H1 (cell line): ENCODE measurements around the gene RBM46. TPM values are rescaled to one million over a fixed set of nuclear protein-coding genes. Genes with fewer than 3 reads are reported as not detected.

ENCODE experiments used
- CTCF ChIA-PET: fragments of 300-600 bp; sonication (Branson Sonifier 250); formaldehyde crosslinking; loops from one replicate; lab custom pipeline; 2021; ENCODE audit not compliant: partially characterized antibody; lab: Charles Lee
- POLR2A ChIA-PET: fragments of 300-600 bp; sonication (Branson Sonifier 250); formaldehyde crosslinking; loops from one replicate; lab custom pipeline; 2021; ENCODE audit warnings: inconsistent platforms; ENCODE audit not compliant: partially characterized antibody; lab: Charles Lee
- DNase-seq, 2 experiments: peaks; one replicate each; pipeline versions ENCODE4 v3.0.0 to v3.0.0-alpha.2; 2010 to 2022; ENCODE audit warnings: low spot score in 2 of 2, low read depth in 1 of 2, mixed read lengths in 1 of 2
- FAIRE-seq: peaks from 2 replicates; lab custom pipeline; 2011; peaks lifted over from hg19 to GRCh38; lab: Jason Lieb, UNC
- H2AFZ ChIP-seq: 2 replicates; pipeline ENCODE4 v1.8.1; 2012; ENCODE audit warnings: low read length, inconsistent platforms
- H2AK5ac ChIP-seq: 2 replicates; pipeline ENCODE4 v1.6.1; 2013; ENCODE audit warnings: low read depth, low read length
- H2BK120ac ChIP-seq: replicated peaks from 2 replicates; pipeline ENCODE3; 2013; ENCODE audit warnings: low read depth, low read length, inconsistent platforms
- H2BK12ac ChIP-seq: 2 replicates; pipeline ENCODE4 v1.6.1; 2013; ENCODE audit warnings: low read depth, low read length
- H2BK15ac ChIP-seq: 2 replicates; pipeline ENCODE4 v1.6.1; 2013; ENCODE audit warnings: low read length
- H2BK20ac ChIP-seq: 2 replicates; pipeline ENCODE4 v1.6.1; 2013; ENCODE audit warnings: low read length
- H2BK5ac ChIP-seq: 2 replicates; pipeline ENCODE4 v1.6.1; 2013; ENCODE audit warnings: low read depth, low read length
- H3K14ac ChIP-seq: 2 replicates; pipeline ENCODE4 v1.6.1; 2013; ENCODE audit warnings: inconsistent platforms; ENCODE audit not compliant: insufficient read length
- H3K18ac ChIP-seq: 2 replicates; pipeline ENCODE4 v1.6.1; 2013; ENCODE audit warnings: low read length; ENCODE audit errors: extremely low read depth
- H3K23ac ChIP-seq: 2 replicates; pipeline ENCODE4 v1.6.1; 2013; ENCODE audit warnings: inconsistent platforms; ENCODE audit not compliant: insufficient read length
- H3K23me2 ChIP-seq: 2 replicates; pipeline ENCODE4 v1.6.1; 2013; ENCODE audit warnings: low read depth, low read length
- H3K27ac ChIP-seq: 2 replicates; pipeline ENCODE4 v1.6.1; 2011; ENCODE audit warnings: low read depth, low read length, inconsistent platforms
- H3K27me3 ChIP-seq, 4 experiments: replicated peaks in 1 of 4; 1 replicate in 1 of 4; 2 replicates in 3 of 4; pipeline versions ENCODE4 v1.6.1 to v1.8.1; 2011 to 2013; ENCODE audit warnings: low read length in 3 of 4, mild to moderate bottlenecking in 3 of 4, inconsistent platforms in 2 of 4, mixed read lengths in 2 of 4, moderate library complexity in 1 of 4; ENCODE audit not compliant: control insufficient read depth in 3 of 4, insufficient read depth in 3 of 4; ENCODE audit errors: extremely low read depth in 1 of 4
- H3K36me3 ChIP-seq, 4 experiments: 2 replicates each; pipeline versions ENCODE4 v1.6.1 to v1.8.1; 2011 to 2013; ENCODE audit warnings: mild to moderate bottlenecking in 4 of 4, low read length in 3 of 4, moderate library complexity in 2 of 4, control low read depth in 1 of 4, inconsistent platforms in 1 of 4; ENCODE audit not compliant: insufficient read depth in 4 of 4, control insufficient read depth in 2 of 4
- H3K4ac ChIP-seq: replicated peaks from 2 replicates; pipeline ENCODE3; 2013; ENCODE audit warnings: low read length, low read depth, mixed read lengths, inconsistent platforms; ENCODE audit not compliant: insufficient read length
- H3K4me1 ChIP-seq, 4 experiments: replicated peaks in 1 of 4; 1 replicate in 1 of 4; 2 replicates in 3 of 4; pipeline versions ENCODE4 v1.6.1 to v1.8.1; 2011 to 2013; ENCODE audit warnings: low read length in 3 of 4, inconsistent platforms in 2 of 4, mixed read lengths in 1 of 4; ENCODE audit not compliant: insufficient read depth in 4 of 4, control insufficient read depth in 3 of 4
- H3K4me2 ChIP-seq, 2 experiments: 2 replicates each; pipeline versions ENCODE4 v1.6.1 to v1.8.1; 2011 to 2013; ENCODE audit warnings: low read depth in 2 of 2, low read length in 2 of 2, control low read depth in 1 of 2, inconsistent platforms in 1 of 2, mild to moderate bottlenecking in 1 of 2; ENCODE audit not compliant: insufficient read depth in 1 of 2
- H3K4me3 ChIP-seq, 4 experiments: fragments of 200-600, 300-600 bp in 1 of 4; sonication (generic), shearing (Covaris generic), sonication (Bioruptor Twin) in 1 of 4; 2 replicates each; pipeline versions ENCODE4 v1.5.1 to v1.8.1; 2011 to 2016; ENCODE audit warnings: low read length in 4 of 4, low read depth in 3 of 4, control low read depth in 2 of 4, inconsistent platforms in 2 of 4, mild to moderate bottlenecking in 2 of 4, mixed read lengths in 1 of 4, moderate library complexity in 1 of 4; ENCODE audit not compliant: insufficient read depth in 2 of 4; ENCODE audit errors: extremely low read depth in 1 of 4
- H3K56ac ChIP-seq: replicated peaks from 2 replicates; pipeline ENCODE3; 2013; ENCODE audit warnings: low read depth, mild to moderate bottlenecking, mixed read lengths, low read length, inconsistent platforms; ENCODE audit not compliant: insufficient read length
- H3K79me1 ChIP-seq: 2 replicates; pipeline ENCODE4 v1.6.1; 2013; ENCODE audit warnings: low read depth, low read length, control low read depth
- H3K79me2 ChIP-seq, 2 experiments: 2 replicates each; pipeline versions ENCODE4 v1.6.1 to v1.8.1; 2012 to 2013; ENCODE audit warnings: low read length in 2 of 2, mild to moderate bottlenecking in 2 of 2, inconsistent platforms in 1 of 2; ENCODE audit not compliant: insufficient read depth in 2 of 2, control insufficient read depth in 1 of 2
- H3K9ac ChIP-seq, 4 experiments: replicated peaks in 1 of 4; 1 replicate in 1 of 4; 2 replicates in 3 of 4; pipeline versions ENCODE4 v1.6.1 to v1.8.1; 2011 to 2013; ENCODE audit warnings: low read depth in 3 of 4, low read length in 3 of 4, control low read depth in 2 of 4, mild to moderate bottlenecking in 2 of 4, moderate library complexity in 2 of 4, inconsistent platforms in 1 of 4; ENCODE audit errors: extremely low read depth in 1 of 4
- H3K9me3 ChIP-seq, 2 experiments: 2 replicates each; pipeline versions ENCODE4 v1.6.1 to v1.8.1; 2012 to 2013; ENCODE audit warnings: mild to moderate bottlenecking in 2 of 2, moderate library complexity in 2 of 2, control low read depth in 1 of 2, inconsistent platforms in 1 of 2, low read depth in 1 of 2, low read length in 1 of 2, mixed read lengths in 1 of 2; ENCODE audit not compliant: insufficient read depth in 2 of 2
- H4K20me1 ChIP-seq, 2 experiments: replicated peaks in 1 of 2; 2 replicates each; pipeline versions ENCODE3 to v1.8.1; 2011 to 2013; ENCODE audit warnings: inconsistent platforms in 2 of 2, low read length in 2 of 2, mild to moderate bottlenecking in 1 of 2; ENCODE audit not compliant: insufficient read depth in 2 of 2, control insufficient read depth in 1 of 2
- H4K5ac ChIP-seq: 2 replicates; pipeline ENCODE4 v1.6.1; 2013; ENCODE audit warnings: low read length, low read depth, mixed read lengths, inconsistent platforms; ENCODE audit not compliant: insufficient read length
- H4K8ac ChIP-seq: 2 replicates; pipeline ENCODE4 v1.8.0; 2013; ENCODE audit warnings: mild to moderate bottlenecking, moderate library complexity, low read length, inconsistent platforms; ENCODE audit not compliant: insufficient read depth; ENCODE audit errors: extremely low read depth
- H4K91ac ChIP-seq: replicated peaks from 2 replicates; pipeline ENCODE3; 2013; ENCODE audit warnings: low read length, mixed read lengths, inconsistent platforms; ENCODE audit not compliant: insufficient read length
- GTF2F1 ChIP-seq: IDR thresholded peaks from 2 replicates; pipeline ENCODE4 v1.6.1; 2012; ENCODE audit warnings: low read depth, low read length, improper control_type of control experiment, borderline replicate concordance
- HDAC2 ChIP-seq, 2 experiments: fragments of 300-600 bp in 1 of 2; sonication (generic) in 1 of 2; IDR thresholded peaks; 2 replicates each; pipeline ENCODE4 v1.6.1; 2011 to 2012; ENCODE audit warnings: low read depth in 2 of 2, low read length in 2 of 2, mild to moderate bottlenecking in 2 of 2, moderate library complexity in 2 of 2, borderline replicate concordance in 1 of 2, inconsistent platforms in 1 of 2
- JUN ChIP-seq: IDR thresholded peaks from 2 replicates; pipeline ENCODE4 v1.6.1; 2011; ENCODE audit warnings: low read depth, mild to moderate bottlenecking, improper control_type of control experiment, low read length
- RNF2 ChIP-seq: fragments of 200-900, 300-1000 bp; sonication (generic); IDR thresholded peaks from 2 replicates; pipeline ENCODE4 v1.7.1; 2016; ENCODE audit warnings: borderline replicate concordance, low read depth, mild to moderate bottlenecking, antibody characterized with exemption, low read length; ENCODE audit not compliant: poor library complexity, severe bottlenecking; ENCODE audit errors: missing control alignments
- SRF ChIP-seq: IDR thresholded peaks from 2 replicates; pipeline ENCODE4 v1.6.1; 2011; ENCODE audit warnings: mild to moderate bottlenecking, low read depth, low read length, moderate library complexity
- TBP ChIP-seq: IDR thresholded peaks from 2 replicates; pipeline ENCODE4 v1.6.1; 2011; ENCODE audit warnings: low read depth, low read length, improper control_type of control experiment
- YY1 ChIP-seq: IDR thresholded peaks from 2 replicates; pipeline ENCODE4 v1.6.1; 2011; ENCODE audit warnings: low read depth, mild to moderate bottlenecking, low read length
- WGBS, 2 experiments: shearing (Covaris generic) in 1 of 2; methylation state at CpG; one replicate each; pipeline versions ENCODE4 v1.1.6 to v1.1.7; 2013 to 2015; ENCODE audit warnings: low lambda C conversion rate in 2 of 2, mixed read lengths in 2 of 2, inconsistent platforms in 1 of 2, low coverage in 1 of 2, missing lambda C conversion rate in 1 of 2; ENCODE audit not compliant: insufficient replicate concordance in 2 of 2, insufficient coverage in 1 of 2, insufficient read length in 1 of 2; ENCODE audit errors: extremely low coverage in 1 of 2, missing lambda C conversion rate in 1 of 2; 5-methylcytosine and 5-hydroxymethylcytosine counted together
- polyA plus RNA-seq, 7 experiments: library from polyadenylated mRNA; depleted of rRNA in 3 of 7; stranded (reverse) in 5 of 7; unstranded in 2 of 7; fragments of >200 nt in 5 of 7; fragments of 200-250 nt in 2 of 7; gene quantifications; 1 replicate in 5 of 7; 2 replicates in 1 of 7; 4 replicates in 1 of 7; pipeline versions ENCODE4 v1.2.1 to v1.2.3, GENCODE V29; 2011 to 2013; ENCODE audit warnings: missing spikeins in 2 of 7, mixed read lengths in 2 of 7
- total RNA-seq: library from RNA; stranded (reverse); fragmentation: NEBNext Ultra II Directional; extraction: Animal tissue kit (Norgen Biotek cat#: 25700); gene quantifications from 2 replicates; pipeline ENCODE4 v1.2.1, GENCODE V29; 2021

The RBM46 gene
- total and polyA plus RNA-seq, 2 of the 8 experiments (the other 6 are each of a cell fraction or from before 2014, with no cell fraction given), result 0.12 to 0.54 TPM

GRCh38 chr4:154778264-154778663 is 2.8 kb upstream of the RBM46 start:
- Histone ChIP-seq H2BK20ac (no peak overlapping the region), H4K20me1 (no peaks in the 10 kb centered on the region), H3K79me1 (no peaks in the 10 kb centered on the region), H4K5ac (no peak overlapping the region), H3K27ac (no peak overlapping the region), H3K23me2 (no peaks in the 10 kb centered on the region), H3K56ac (no peak overlapping the region), H3K79me2 (no peaks in the 10 kb centered on the region), H2BK15ac (no peak overlapping the region), H3K14ac (no peak overlapping the region), H3K36me3 (no peaks in the 10 kb centered on the region), H4K8ac (no peak overlapping the region), H2AFZ (no peak overlapping the region), H2AK5ac (no peak overlapping the region), H3K18ac (no peak overlapping the region), H3K9me3 (no peaks in the 10 kb centered on the region), H3K4me2 (no peak overlapping the region), H2BK12ac (no peak overlapping the region), H3K4me3 (no peak overlapping the region), H3K27me3 (no peaks in the 10 kb centered on the region), H3K9ac (no peak overlapping the region), H3K23ac (no peak overlapping the region), H3K4me1 (no peaks in the 10 kb centered on the region), H2BK120ac (no peak overlapping the region), H3K4ac (no peak overlapping the region), H2BK5ac (no peak overlapping the region), H4K91ac (no peak overlapping the region)
- TF ChIP-seq YY1 (no peak), SRF (no peak), JUN (no peak), HDAC2 (IDR thresholded peaks at IDR 0.05; ENCODE audit: borderline replicate concordance in 1 of 2, low read depth in 2 of 2, low read length in 2 of 2) (no peak), RNF2 (no peak), GTF2F1 (no peak), TBP (no peak)
- CTCF ChIA-PET, result interaction anchor here (0.6 to 6.4 kb wide), 21 partner anchors 9 to 359 kb away, joined by 3 to 89 read pairs (median 4); partner anchors contain the start of genes FGG and LRAT
- 87% methylated on average over 1 of the region's 1 CpG; no CpG with 5 or more reads in 1 of the 2 experiments for WGBS, 2 experiments
- DNase-seq, result no peak
- POLR2A ChIA-PET, result interaction anchor here (1.2 to 1.6 kb wide), 2 partner anchors 34 to 228 kb away, joined by 3 to 6 read pairs; partner anchors contain the start of genes LRAT and PLRG1
- no peak for FAIRE-seq
